IMR-90 (cell line): ENCODE results near the gene MLEC. TPM values are rescaled to one million over a fixed set of nuclear protein-coding genes. Genes with fewer than 3 reads are reported as not detected.
A peak's percentile ranks its signal among the peaks of the same experiment; 100 is the strongest.

Experiments
- ATAC-seq: fragments of 200-7000 bp; cut with Tn5 transposase; 2 replicates; pipeline ENCODE4 v1.9.1; 2020; ENCODE audit warnings: low read depth, mild to moderate bottlenecking, moderate library complexity
- BruUV-seq: library from RNA; stranded (reverse); fragments of 400-500 nt; replicated peaks from 2 replicates; lab custom pipeline; 2021; lab: Mats Ljungman, UMichigan
- CTCF ChIA-PET: fragments of 300-600 bp; formaldehyde crosslinking; extraction: SDS; loops from one replicate; lab custom pipeline; 2021; ENCODE audit warnings: antibody characterized with exemption; lab: Yijun Ruan, JAX
- POLR2A ChIA-PET: fragments of 300-600 bp; sonication (Branson Sonifier 250); formaldehyde crosslinking; loops from one replicate; lab custom pipeline; 2022; ENCODE audit warnings: antibody characterized with exemption; ENCODE audit not compliant: unreplicated experiment; lab: Charles Lee
- DNase-seq: peaks from one replicate; pipeline ENCODE4 v3.0.0; 2013
- H2AFZ ChIP-seq: replicated peaks from 2 replicates; pipeline ENCODE3; 2013; ENCODE audit warnings: low read length, mild to moderate bottlenecking; ENCODE audit not compliant: poor library complexity
- H2AK5ac ChIP-seq: 2 replicates; pipeline ENCODE4 v1.6.1; 2013; ENCODE audit warnings: low read depth, low read length, inconsistent platforms
- H2AK9ac ChIP-seq: replicated peaks from 2 replicates; pipeline ENCODE3; 2013; ENCODE audit warnings: mild to moderate bottlenecking, low read depth, low read length, moderate library complexity; ENCODE audit not compliant: poor library complexity
- H2BK120ac ChIP-seq: 2 replicates; pipeline ENCODE4 v1.6.1; 2013; ENCODE audit warnings: low read depth, low read length, inconsistent platforms
- H2BK15ac ChIP-seq: 3 replicates; pipeline ENCODE4 v1.6.1; 2013; ENCODE audit warnings: low read depth, low read length, inconsistent platforms
- H2BK20ac ChIP-seq: 2 replicates; pipeline ENCODE4 v1.6.1; 2013; ENCODE audit warnings: low read depth, mild to moderate bottlenecking, inconsistent platforms, low read length, moderate library complexity
- H2BK5ac ChIP-seq: 2 replicates; pipeline ENCODE4 v1.6.1; 2013; ENCODE audit warnings: mild to moderate bottlenecking, low read depth, low read length, inconsistent platforms; ENCODE audit not compliant: poor library complexity, severe bottlenecking
- H3K14ac ChIP-seq: replicated peaks from 2 replicates; pipeline ENCODE4 v1.6.1; 2013; ENCODE audit warnings: low read depth, low read length, inconsistent platforms
- H3K18ac ChIP-seq: 2 replicates; pipeline ENCODE4 v1.6.1; 2013; ENCODE audit warnings: low read depth, low read length, control low read depth
- H3K23ac ChIP-seq: 2 replicates; pipeline ENCODE4 v1.6.1; 2013; ENCODE audit warnings: low read depth, low read length, inconsistent platforms
- H3K27ac ChIP-seq: 2 replicates; pipeline ENCODE4 v1.5.1; 2013; ENCODE audit warnings: mild to moderate bottlenecking, control low read depth, low read length; ENCODE audit not compliant: insufficient read depth
- H3K27me3 ChIP-seq: 2 replicates; pipeline ENCODE4 v1.6.1; 2013; ENCODE audit warnings: low read length; ENCODE audit not compliant: control insufficient read depth, insufficient read depth
- H3K36me3 ChIP-seq: 2 replicates; pipeline ENCODE4 v1.6.1; 2013; ENCODE audit warnings: low read length, mixed read lengths; ENCODE audit not compliant: control insufficient read depth, insufficient read depth
- H3K4ac ChIP-seq: 2 replicates; pipeline ENCODE4 v1.6.1; 2013; ENCODE audit warnings: low read depth, low read length, inconsistent platforms
- H3K4me1 ChIP-seq: 2 replicates; pipeline ENCODE4 v1.6.1; 2013; ENCODE audit warnings: low read length, mixed read lengths; ENCODE audit not compliant: control insufficient read depth, insufficient read depth
- H3K4me2 ChIP-seq: 2 replicates; pipeline ENCODE4 v1.6.1; 2013; ENCODE audit warnings: low read depth, mild to moderate bottlenecking, control low read depth, low read length, moderate library complexity
- H3K4me3 ChIP-seq: 2 replicates; pipeline ENCODE4 v1.5.1; 2013; ENCODE audit warnings: low read depth, mild to moderate bottlenecking, control low read depth, low read length, moderate library complexity; ENCODE audit not compliant: insufficient read depth
- H3K56ac ChIP-seq: 2 replicates; pipeline ENCODE4 v1.6.1; 2013; ENCODE audit warnings: low read length, inconsistent platforms; ENCODE audit not compliant: insufficient read depth; ENCODE audit errors: extremely low read depth
- H3K79me1 ChIP-seq, 2 experiments: 2 replicates each; pipeline ENCODE4 v1.6.1; 2013; ENCODE audit warnings: low read length in 2 of 2, inconsistent platforms in 1 of 2, low read depth in 1 of 2
- H3K9ac ChIP-seq: 2 replicates; pipeline ENCODE4 v1.6.1; 2013; ENCODE audit warnings: low read depth, low read length, control low read depth
- H3K9me1 ChIP-seq: 2 replicates; pipeline ENCODE4 v1.6.1; 2013; ENCODE audit warnings: low read length, inconsistent platforms; ENCODE audit not compliant: insufficient read depth
- H3K9me3 ChIP-seq: 2 replicates; pipeline ENCODE4 v1.6.1; 2013; ENCODE audit warnings: low read length; ENCODE audit not compliant: control insufficient read depth, insufficient read depth
- H4K20me1 ChIP-seq: 2 replicates; pipeline ENCODE4 v1.6.1; 2013; ENCODE audit warnings: low read length, inconsistent platforms; ENCODE audit not compliant: insufficient read depth
- H4K5ac ChIP-seq: 2 replicates; pipeline ENCODE4 v1.6.1; 2013; ENCODE audit warnings: mild to moderate bottlenecking, low read depth, low read length, control low read depth
- H4K8ac ChIP-seq, 2 experiments: 2 replicates each; pipeline ENCODE4 v1.6.1; 2013; ENCODE audit warnings: low read depth in 2 of 2, low read length in 2 of 2, control low read depth in 1 of 2, inconsistent platforms in 1 of 2
- H4K91ac ChIP-seq: 2 replicates; pipeline ENCODE4 v1.6.1; 2013; ENCODE audit warnings: low read depth, low read length, inconsistent platforms; ENCODE audit not compliant: insufficient read depth
- MAFK ChIP-seq: IDR thresholded peaks from 2 replicates; pipeline ENCODE4 v1.6.1; 2012; ENCODE audit warnings: low read depth, low read length, improper control_type of control experiment
- WGBS, 2 experiments: methylation state at CpG; one replicate each; pipeline versions ENCODE4 v1.1.5 to v1.1.7; 2013; ENCODE audit warnings: missing lambda C conversion rate in 2 of 2; ENCODE audit not compliant: insufficient read length in 1 of 2; ENCODE audit errors: extremely low coverage in 2 of 2; 5-methylcytosine and 5-hydroxymethylcytosine counted together
- dilution Hi-C: fragments of 300-500 bp; cut with HindIII; formaldehyde crosslinking; loops from one replicate; pipeline ENCODE4 v1.14.3; 2018; ENCODE audit warnings: low sequenced_read_pairs; ENCODE audit not compliant: unreplicated experiment
- in situ Hi-C: fragments of 300-500 bp; cut with MboI; formaldehyde crosslinking; loops from 3 replicates; pipeline ENCODE4 v1.14.3; 2019; ENCODE audit warnings: low sequenced_read_pairs, inconsistent platforms, mixed read lengths
- intact Hi-C: fragments of 100-400 bp; cut with micrococcal nuclease; formaldehyde crosslinking; loops from 2 replicates; pipeline ENCODE4 v1.10.0; 2022
- polyA plus RNA-seq, 3 experiments: library from polyadenylated mRNA; depleted of rRNA; stranded (reverse); fragments of >200 nt; gene quantifications; 2 replicates each; pipeline ENCODE4 v1.2.3, GENCODE V29; 2012; ENCODE audit warnings: low replicate concordance in 1 of 3
- total RNA-seq: library from RNA; depleted of rRNA; stranded (reverse); fragments of >200 nt; gene quantifications from 2 replicates; pipeline ENCODE4 v1.2.3, GENCODE V29; 2012
- TF ChIP-seq, protein P1 (sequence below): fragments of 150-350 bp; IDR thresholded peaks from 2 replicates; pipeline ENCODE4 v1.6.1; 2017; ENCODE audit warnings: mild to moderate bottlenecking, antibody characterized with exemption, low read length, low read depth

The MLEC gene
- total and polyA plus RNA-seq, 2 of the 4 experiments (the other 2 are of a cell fraction) = 44.1 to 137 TPM

DNA sequence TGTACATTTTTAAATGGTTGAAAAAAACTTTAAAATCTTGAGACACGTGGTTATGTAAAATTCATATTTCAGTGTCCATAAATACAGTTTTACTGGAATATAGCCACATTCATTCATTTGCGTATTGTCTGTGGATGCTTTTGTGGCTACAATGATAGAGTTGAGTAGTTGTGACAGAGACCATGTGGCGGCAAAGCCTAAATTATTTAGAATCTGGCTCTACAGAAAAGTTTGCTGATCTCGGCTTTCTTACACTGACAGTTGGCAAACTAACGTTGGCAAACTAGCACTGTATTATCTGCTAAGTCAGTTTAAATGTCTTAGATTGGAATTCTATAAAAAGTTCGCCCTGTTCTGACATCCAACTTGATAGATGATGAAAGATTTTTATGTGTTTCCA, 25.7 kb downstream of the MLEC start:
- Histone ChIP-seq H3K56ac (no peak overlapping the region), H4K20me1 (peaks cover 5% of the 10 kb centered on the region; the same call in 1 of the 2 replicates), H3K9me1 (peaks cover 11% of the 10 kb centered on the region), H2BK15ac (no peak overlapping the region), H3K27ac (no peak overlapping the region), H3K4me1 (peaks cover 3% of the 10 kb centered on the region), H2BK120ac (no peak overlapping the region), H3K23ac (no peak overlapping the region), H2BK5ac (no peak overlapping the region), H4K91ac (no peak overlapping the region), H3K4me3 (no peak overlapping the region), H3K9me3 (no peaks in the 10 kb centered on the region), H2AK5ac (no peak overlapping the region), H2BK20ac (no peak overlapping the region), H3K14ac (no peak overlapping the region), H3K9ac (no peak overlapping the region), H4K8ac (no peak overlapping the region), H3K36me3 (peaks cover 20% of the 10 kb centered on the region), H3K4me2 (no peak overlapping the region), H3K27me3 (no peaks in the 10 kb centered on the region), H3K18ac (no peak overlapping the region), H2AK9ac (no peak overlapping the region), H3K79me1 (peaks cover 25 to 43% of the 10 kb centered on the region in 2 experiments), H4K5ac (no peak overlapping the region), H2AFZ (no peak overlapping the region), H3K4ac (no peak overlapping the region)
- dilution Hi-C loops = no loop called here
- CTCF ChIA-PET = no interaction called here
- no CpG with 5 or more reads among the region's 6 CpGs for WGBS, 2 experiments
- BruUV-seq = no TSS peak
- in situ Hi-C loops = loop anchor here (5.0 kb wide), 1 partner anchor 130 kb away; the partner anchor contains the start of gene POP5
- no peak for ATAC-seq
- intact Hi-C loops = loop anchor here (5.0 kb wide), 2 partner anchors 260 to 385 kb away; partner anchors contain the start of gene PLA2G1B
- POLR2A ChIA-PET = no interaction called here
- no peak for DNase-seq
- TF ChIP-seq, protein P1, sequence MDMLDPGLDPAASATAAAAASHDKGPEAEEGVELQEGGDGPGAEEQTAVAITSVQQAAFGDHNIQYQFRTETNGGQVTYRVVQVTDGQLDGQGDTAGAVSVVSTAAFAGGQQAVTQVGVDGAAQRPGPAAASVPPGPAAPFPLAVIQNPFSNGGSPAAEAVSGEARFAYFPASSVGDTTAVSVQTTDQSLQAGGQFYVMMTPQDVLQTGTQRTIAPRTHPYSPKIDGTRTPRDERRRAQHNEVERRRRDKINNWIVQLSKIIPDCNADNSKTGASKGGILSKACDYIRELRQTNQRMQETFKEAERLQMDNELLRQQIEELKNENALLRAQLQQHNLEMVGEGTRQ = no peak
- peak; percentile 76 for TF ChIP-seq MAFK
